ENCODE measurements around the gene KIAA0319L. TPM values are rescaled to one million over a fixed set of nuclear protein-coding genes. Genes with fewer than 3 reads are reported as not detected.
"Not testable (repeated sequence)": the region's sequence is repeated elsewhere in the genome, so short reads cannot be mapped to it uniquely, and the experiment has no call there.

The KIAA0319L gene
- total and polyA plus RNA-seq, 4 donors: 27.0 to 107 (median 27.9) TPM

DNA sequence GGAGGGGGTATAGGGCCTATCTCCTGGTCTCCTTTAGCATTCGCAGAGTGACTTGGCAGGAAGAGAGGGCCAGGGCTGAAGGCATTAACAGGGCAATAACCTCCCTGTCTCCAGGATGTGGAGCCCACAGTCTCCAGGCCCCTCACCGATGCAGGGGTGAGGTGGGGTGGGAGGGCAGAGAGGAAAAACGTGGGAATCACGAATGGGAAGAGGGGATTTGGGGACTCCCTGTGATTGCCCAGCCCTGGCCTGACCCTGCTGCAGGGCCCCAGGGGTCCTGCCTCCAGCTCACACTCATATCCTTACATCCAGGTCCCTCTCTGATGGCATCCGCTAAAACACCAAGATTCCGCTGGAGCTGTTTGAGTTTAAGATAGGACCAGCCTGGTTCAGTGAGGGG lies 30.5 kb upstream of the KIAA0319L start:
- DNase-seq (ENCODE audit: low spot score): no peak
- Histone ChIP-seq H3K36me3 (ENCODE audit: control insufficient read depth in 4 of 4, insufficient read depth in 3 of 4, low read depth in 1 of 4, low read length in 3 of 4) (no peaks in the 10 kb centered on the region), H3K27ac (ENCODE audit: low read depth in 1 of 2, low read length in 2 of 2) (no peak overlapping the region), H3K9ac (ENCODE audit: low read depth in 1 of 2, low read length in 2 of 2) (no peak overlapping the region), H3K4me3 (ENCODE audit: low read depth in 1 of 3, low read length in 3 of 3) (no peak overlapping the region), H3K4me1 (ENCODE audit: control insufficient read depth in 4 of 4, insufficient read depth in 4 of 4, low read length in 3 of 4) (no peaks in the 10 kb centered on the region), H3K9me3 (ENCODE audit: control insufficient read depth in 4 of 4, low read length in 3 of 4) (no peaks in the 10 kb centered on the region), H3K27me3 (ENCODE audit: control insufficient read depth in 4 of 4, insufficient read depth in 4 of 4, low read length in 3 of 4) (no peaks in the 10 kb centered on the region)
- WGBS: 90% methylated on average over 6 of the region's 6 CpGs
- TF ChIP-seq FOXA2 (IDR thresholded peaks at IDR 0.05) (no peak), TAF1 (conservative IDR thresholded peaks at IDR 0.05) (no peak), RXRA (IDR thresholded peaks at IDR 0.05) (no peak)

DNA sequence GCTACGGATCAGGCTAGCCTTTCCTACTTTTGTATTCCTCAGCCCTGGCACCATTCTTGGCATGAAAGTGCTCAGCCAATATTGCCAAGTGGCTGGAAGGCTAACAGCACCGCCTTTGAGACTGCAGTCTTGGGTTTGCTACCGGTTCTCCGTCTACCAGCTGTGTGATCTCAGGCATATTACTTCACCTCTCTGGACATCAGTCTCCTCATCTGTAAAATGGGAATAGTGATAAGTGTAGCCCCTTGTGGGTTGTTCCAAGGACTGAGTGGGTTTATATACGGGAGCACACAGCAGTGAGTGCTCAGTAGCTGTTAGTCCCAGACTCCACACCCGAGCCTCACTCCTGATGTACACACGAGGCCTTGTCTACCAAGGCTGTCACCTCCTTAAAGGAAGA lies 29.6 kb upstream of the KIAA0319L start:
- TF ChIP-seq HNF4A (conservative IDR thresholded peaks at IDR 0.05) (no peak), RAD21 (IDR thresholded peaks at IDR 0.05) (no peak), SP1 (IDR thresholded peaks at IDR 0.05) (no peak), GABPA (IDR thresholded peaks at IDR 0.05 in 1 of 2, conservative IDR thresholded peaks at IDR 0.05 in 1 of 2) (no peak), NR2F2 (IDR thresholded peaks at IDR 0.05) (no peak), FOXA1 (IDR thresholded peaks at IDR 0.05) (no peak), YY1 (IDR thresholded peaks at IDR 0.05) (no peak), JUND (IDR thresholded peaks at IDR 0.05) (no peak), FOXA2 (IDR thresholded peaks at IDR 0.05) (no peak), HNF4G (IDR thresholded peaks at IDR 0.05) (no peak), RXRA (IDR thresholded peaks at IDR 0.05) (no peak)
- TF ChIP-seq, protein P1, sequence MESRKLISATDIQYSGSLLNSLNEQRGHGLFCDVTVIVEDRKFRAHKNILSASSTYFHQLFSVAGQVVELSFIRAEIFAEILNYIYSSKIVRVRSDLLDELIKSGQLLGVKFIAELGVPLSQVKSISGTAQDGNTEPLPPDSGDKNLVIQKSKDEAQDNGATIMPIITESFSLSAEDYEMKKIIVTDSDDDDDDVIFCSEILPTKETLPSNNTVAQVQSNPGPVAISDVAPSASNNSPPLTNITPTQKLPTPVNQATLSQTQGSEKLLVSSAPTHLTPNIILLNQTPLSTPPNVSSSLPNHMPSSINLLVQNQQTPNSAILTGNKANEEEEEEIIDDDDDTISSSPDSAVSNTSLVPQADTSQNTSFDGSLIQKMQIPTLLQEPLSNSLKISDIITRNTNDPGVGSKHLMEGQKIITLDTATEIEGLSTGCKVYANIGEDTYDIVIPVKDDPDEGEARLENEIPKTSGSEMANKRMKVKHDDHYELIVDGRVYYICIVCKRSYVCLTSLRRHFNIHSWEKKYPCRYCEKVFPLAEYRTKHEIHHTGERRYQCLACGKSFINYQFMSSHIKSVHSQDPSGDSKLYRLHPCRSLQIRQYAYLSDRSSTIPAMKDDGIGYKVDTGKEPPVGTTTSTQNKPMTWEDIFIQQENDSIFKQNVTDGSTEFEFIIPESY (IDR thresholded peaks at IDR 0.05): no peak
- TF ChIP-seq, protein P2, sequence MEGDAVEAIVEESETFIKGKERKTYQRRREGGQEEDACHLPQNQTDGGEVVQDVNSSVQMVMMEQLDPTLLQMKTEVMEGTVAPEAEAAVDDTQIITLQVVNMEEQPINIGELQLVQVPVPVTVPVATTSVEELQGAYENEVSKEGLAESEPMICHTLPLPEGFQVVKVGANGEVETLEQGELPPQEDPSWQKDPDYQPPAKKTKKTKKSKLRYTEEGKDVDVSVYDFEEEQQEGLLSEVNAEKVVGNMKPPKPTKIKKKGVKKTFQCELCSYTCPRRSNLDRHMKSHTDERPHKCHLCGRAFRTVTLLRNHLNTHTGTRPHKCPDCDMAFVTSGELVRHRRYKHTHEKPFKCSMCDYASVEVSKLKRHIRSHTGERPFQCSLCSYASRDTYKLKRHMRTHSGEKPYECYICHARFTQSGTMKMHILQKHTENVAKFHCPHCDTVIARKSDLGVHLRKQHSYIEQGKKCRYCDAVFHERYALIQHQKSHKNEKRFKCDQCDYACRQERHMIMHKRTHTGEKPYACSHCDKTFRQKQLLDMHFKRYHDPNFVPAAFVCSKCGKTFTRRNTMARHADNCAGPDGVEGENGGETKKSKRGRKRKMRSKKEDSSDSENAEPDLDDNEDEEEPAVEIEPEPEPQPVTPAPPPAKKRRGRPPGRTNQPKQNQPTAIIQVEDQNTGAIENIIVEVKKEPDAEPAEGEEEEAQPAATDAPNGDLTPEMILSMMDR (IDR thresholded peaks at IDR 0.05; ENCODE audit: low read depth, low read length, missing input control): no peak
- TF ChIP-seq, protein P3, sequence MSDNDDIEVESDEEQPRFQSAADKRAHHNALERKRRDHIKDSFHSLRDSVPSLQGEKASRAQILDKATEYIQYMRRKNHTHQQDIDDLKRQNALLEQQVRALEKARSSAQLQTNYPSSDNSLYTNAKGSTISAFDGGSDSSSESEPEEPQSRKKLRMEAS (IDR thresholded peaks at IDR 0.05): no peak
- TF ChIP-seq, protein P4, sequence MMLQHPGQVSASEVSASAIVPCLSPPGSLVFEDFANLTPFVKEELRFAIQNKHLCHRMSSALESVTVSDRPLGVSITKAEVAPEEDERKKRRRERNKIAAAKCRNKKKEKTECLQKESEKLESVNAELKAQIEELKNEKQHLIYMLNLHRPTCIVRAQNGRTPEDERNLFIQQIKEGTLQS (IDR thresholded peaks at IDR 0.05): no peak
- no peak for DNase-seq (ENCODE audit: low spot score)
- WGBS: 93% methylated on average over 7 of the region's 7 CpGs

DNA sequence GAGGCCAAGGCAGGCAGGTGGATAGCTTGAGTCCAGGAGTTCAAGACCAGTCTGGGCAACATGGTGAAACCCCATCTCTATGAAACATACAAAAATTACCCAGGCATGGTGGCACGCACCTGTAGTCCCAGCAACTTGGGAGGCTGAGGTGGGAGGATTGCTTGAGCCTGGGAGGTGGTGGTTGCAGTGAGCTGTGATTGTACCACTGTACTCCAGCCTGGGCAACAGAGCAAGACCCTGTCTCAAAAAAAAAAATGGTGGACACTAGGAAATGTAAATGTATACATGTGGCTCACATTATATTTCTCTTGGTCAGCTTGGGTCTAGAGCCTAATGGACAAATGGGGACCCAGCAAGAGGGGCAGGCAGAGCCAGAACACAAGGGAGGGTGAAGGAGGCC lies 28.6 kb upstream of the KIAA0319L start:
- H3K36me3 ChIP-seq (ENCODE audit: control insufficient read depth in 4 of 4, insufficient read depth in 3 of 4, low read depth in 1 of 4, low read length in 3 of 4); DNase-seq (ENCODE audit: low spot score); H3K27me3 ChIP-seq (ENCODE audit: control insufficient read depth in 4 of 4, insufficient read depth in 4 of 4, low read length in 3 of 4); H3K4me3 ChIP-seq (ENCODE audit: low read depth in 1 of 3, low read length in 3 of 3); H3K4me1 ChIP-seq (ENCODE audit: control insufficient read depth in 4 of 4, insufficient read depth in 4 of 4, low read length in 3 of 4); H3K9me3 ChIP-seq (ENCODE audit: control insufficient read depth in 4 of 4, low read length in 3 of 4); H3K27ac ChIP-seq (ENCODE audit: low read depth in 1 of 2, low read length in 2 of 2); H3K9ac ChIP-seq (ENCODE audit: low read depth in 1 of 2, low read length in 2 of 2): not testable (repeated sequence)
- 98% methylated on average over 1 of the region's 1 CpG for WGBS

More for the DNA sequence above, 29.6 kb upstream of the KIAA0319L start:
- Histone ChIP-seq H3K36me3 (ENCODE audit: control insufficient read depth in 4 of 4, insufficient read depth in 3 of 4, low read depth in 1 of 4, low read length in 3 of 4) (no peaks in the 10 kb centered on the region), H3K4me3 (ENCODE audit: low read depth in 1 of 3, low read length in 3 of 3) (no peak overlapping the region), H3K4me1 (ENCODE audit: control insufficient read depth in 4 of 4, insufficient read depth in 4 of 4, low read length in 3 of 4) (no peaks in the 10 kb centered on the region), H3K27me3 (ENCODE audit: control insufficient read depth in 4 of 4, insufficient read depth in 4 of 4, low read length in 3 of 4) (no peaks in the 10 kb centered on the region), H3K9ac (ENCODE audit: low read depth in 1 of 2, low read length in 2 of 2) (no peak overlapping the region), H3K27ac (ENCODE audit: low read depth in 1 of 2, low read length in 2 of 2) (no peak overlapping the region), H3K9me3 (ENCODE audit: control insufficient read depth in 4 of 4, low read length in 3 of 4) (no peaks in the 10 kb centered on the region)

Data from liver (tissue), 9 donors.